PFSK-1 (cell line): Measurements from ENCODE around the gene VAV3.

Source experiments
- POLR2AphosphoS5 ChIP-seq: IDR thresholded peaks from 2 replicates; pipeline ENCODE4 v1.6.1; 2012; ENCODE audit warnings: low read depth, mild to moderate bottlenecking, control low read depth, low read length, moderate library complexity
- TAF1 ChIP-seq: IDR thresholded peaks from 2 replicates; pipeline ENCODE4 v1.6.1; 2012; ENCODE audit warnings: low read length, control low read depth, borderline replicate concordance; ENCODE audit not compliant: insufficient read depth
- TF ChIP-seq, protein P1 (sequence below), 2 experiments: IDR thresholded peaks; 2 replicates each; pipeline versions ENCODE4 v1.6.1 to v1.8.0; 2011 to 2012; ENCODE audit warnings: low read depth in 2 of 2, low read length in 2 of 2, control low read depth in 1 of 2, inconsistent platforms in 1 of 2, mild to moderate bottlenecking in 1 of 2, moderate library complexity in 1 of 2; ENCODE audit not compliant: insufficient read depth in 1 of 2

DNA sequence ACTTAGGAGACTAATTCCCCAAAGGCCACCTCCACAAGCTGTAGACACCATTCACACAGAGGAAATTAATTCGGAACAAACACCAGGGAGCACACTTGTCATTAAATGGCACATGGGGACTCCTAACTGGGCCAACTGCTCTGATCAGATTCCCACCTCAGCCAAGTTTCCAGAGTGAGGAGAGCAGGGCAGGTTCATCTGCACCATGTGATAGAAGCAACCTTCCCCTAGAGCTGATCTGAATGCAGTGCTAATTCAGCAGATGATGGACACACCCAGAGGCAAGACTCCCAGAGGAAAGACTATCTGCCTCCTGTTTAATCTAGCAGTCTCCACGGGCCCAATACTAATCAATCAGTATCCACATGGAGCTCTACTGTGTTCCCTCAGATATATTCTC, 147.0 kb downstream of the VAV3 start:
- TF ChIP-seq POLR2AphosphoS5 (no peak), TAF1 (no peak)
- TF ChIP-seq, protein P1, sequence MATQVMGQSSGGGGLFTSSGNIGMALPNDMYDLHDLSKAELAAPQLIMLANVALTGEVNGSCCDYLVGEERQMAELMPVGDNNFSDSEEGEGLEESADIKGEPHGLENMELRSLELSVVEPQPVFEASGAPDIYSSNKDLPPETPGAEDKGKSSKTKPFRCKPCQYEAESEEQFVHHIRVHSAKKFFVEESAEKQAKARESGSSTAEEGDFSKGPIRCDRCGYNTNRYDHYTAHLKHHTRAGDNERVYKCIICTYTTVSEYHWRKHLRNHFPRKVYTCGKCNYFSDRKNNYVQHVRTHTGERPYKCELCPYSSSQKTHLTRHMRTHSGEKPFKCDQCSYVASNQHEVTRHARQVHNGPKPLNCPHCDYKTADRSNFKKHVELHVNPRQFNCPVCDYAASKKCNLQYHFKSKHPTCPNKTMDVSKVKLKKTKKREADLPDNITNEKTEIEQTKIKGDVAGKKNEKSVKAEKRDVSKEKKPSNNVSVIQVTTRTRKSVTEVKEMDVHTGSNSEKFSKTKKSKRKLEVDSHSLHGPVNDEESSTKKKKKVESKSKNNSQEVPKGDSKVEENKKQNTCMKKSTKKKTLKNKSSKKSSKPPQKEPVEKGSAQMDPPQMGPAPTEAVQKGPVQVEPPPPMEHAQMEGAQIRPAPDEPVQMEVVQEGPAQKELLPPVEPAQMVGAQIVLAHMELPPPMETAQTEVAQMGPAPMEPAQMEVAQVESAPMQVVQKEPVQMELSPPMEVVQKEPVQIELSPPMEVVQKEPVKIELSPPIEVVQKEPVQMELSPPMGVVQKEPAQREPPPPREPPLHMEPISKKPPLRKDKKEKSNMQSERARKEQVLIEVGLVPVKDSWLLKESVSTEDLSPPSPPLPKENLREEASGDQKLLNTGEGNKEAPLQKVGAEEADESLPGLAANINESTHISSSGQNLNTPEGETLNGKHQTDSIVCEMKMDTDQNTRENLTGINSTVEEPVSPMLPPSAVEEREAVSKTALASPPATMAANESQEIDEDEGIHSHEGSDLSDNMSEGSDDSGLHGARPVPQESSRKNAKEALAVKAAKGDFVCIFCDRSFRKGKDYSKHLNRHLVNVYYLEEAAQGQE (IDR thresholded peaks at IDR 0.05; ENCODE audit: insufficient read depth in 1 of 2, low read depth in 2 of 2, low read length in 2 of 2): no peak
